ENCODE measurements around the gene TMUB1.

TMUB1 gene

DNA sequence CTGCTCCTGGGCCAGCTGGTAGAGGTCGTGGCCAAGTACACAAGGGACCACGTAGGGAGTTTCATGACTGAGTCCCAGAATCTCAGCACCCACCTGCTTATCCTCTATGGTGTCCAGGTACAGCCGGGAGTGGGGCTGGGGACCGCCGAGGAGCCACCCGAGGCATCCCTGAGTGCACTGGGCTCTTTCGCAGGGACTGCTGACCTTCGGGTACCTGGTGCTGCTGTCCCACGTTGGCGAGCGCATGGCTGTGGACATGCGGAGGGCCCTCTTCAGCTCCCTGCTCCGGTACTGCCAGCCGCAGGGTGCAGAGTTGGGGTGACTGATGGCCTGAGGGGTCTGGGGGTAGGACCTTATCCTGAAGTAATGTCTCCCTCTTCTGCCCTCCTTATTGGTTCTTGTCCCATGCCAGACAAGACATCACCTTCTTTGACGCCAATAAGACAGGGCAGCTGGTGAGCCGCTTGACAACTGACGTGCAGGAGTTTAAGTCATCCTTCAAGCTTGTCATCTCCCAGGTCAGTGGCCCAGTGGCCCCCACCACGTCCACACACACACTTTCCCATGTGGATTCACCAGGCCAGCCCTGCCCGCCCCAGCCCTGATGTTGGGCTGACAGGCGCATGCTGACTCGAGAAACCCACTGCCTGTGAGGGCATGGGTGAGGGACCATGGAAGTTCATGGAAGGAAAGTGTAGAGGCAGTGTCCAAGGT lies 48.8 kb downstream of the TMUB1 start:
- Mint-ChIP-seq H3K9me3 (no peaks in the 10 kb centered on the region), H3K4me3 (no peak overlapping the region), H3K36me3 (ENCODE audit: low read depth) (peaks cover 3% of the 10 kb centered on the region), H3K27ac (no peak overlapping the region), H3K27me3 (ENCODE audit: low read depth) (no peaks in the 10 kb centered on the region), H3K4me1 (peaks cover 9% of the 10 kb centered on the region)
- TF ChIP-seq, protein P1, sequence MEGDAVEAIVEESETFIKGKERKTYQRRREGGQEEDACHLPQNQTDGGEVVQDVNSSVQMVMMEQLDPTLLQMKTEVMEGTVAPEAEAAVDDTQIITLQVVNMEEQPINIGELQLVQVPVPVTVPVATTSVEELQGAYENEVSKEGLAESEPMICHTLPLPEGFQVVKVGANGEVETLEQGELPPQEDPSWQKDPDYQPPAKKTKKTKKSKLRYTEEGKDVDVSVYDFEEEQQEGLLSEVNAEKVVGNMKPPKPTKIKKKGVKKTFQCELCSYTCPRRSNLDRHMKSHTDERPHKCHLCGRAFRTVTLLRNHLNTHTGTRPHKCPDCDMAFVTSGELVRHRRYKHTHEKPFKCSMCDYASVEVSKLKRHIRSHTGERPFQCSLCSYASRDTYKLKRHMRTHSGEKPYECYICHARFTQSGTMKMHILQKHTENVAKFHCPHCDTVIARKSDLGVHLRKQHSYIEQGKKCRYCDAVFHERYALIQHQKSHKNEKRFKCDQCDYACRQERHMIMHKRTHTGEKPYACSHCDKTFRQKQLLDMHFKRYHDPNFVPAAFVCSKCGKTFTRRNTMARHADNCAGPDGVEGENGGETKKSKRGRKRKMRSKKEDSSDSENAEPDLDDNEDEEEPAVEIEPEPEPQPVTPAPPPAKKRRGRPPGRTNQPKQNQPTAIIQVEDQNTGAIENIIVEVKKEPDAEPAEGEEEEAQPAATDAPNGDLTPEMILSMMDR (IDR thresholded peaks at IDR 0.05; ENCODE audit: unreplicated experiment in 3 of 3) = no peak

DNA sequence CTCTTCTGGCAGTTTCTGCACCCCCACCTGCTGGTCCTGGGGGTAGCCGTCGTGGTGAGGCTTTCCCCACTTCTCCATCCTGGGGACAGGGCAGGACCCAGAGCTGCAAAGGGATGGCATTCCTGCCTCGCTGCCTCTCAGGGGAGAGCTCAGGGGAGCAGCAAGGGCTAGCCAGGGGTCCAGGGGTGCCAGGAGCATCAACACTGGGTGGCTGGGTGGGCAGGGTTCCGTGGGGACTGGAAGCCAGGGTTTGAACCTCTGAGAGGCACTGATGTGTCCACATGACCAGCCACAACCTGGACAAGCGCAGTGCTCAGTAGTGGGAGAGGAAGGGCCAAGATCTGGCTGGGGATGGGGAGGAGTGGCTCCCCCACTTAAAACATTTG lies 49.4 kb downstream of the TMUB1 start:
- no peaks in the 10 kb centered on the region for H3K27me3 Mint-ChIP-seq (ENCODE audit: low read depth)
- TF ChIP-seq, protein P1 (IDR thresholded peaks at IDR 0.05; ENCODE audit: unreplicated experiment in 3 of 3) = no peak
- no peak overlapping the region for H3K27ac Mint-ChIP-seq
- peaks cover 6% of the 10 kb centered on the region for H3K4me1 Mint-ChIP-seq
- H3K9me3 Mint-ChIP-seq = no peaks in the 10 kb centered on the region
- peaks cover 3% of the 10 kb centered on the region for H3K36me3 Mint-ChIP-seq (ENCODE audit: low read depth)
- H3K4me3 Mint-ChIP-seq = no peak overlapping the region

DNA sequence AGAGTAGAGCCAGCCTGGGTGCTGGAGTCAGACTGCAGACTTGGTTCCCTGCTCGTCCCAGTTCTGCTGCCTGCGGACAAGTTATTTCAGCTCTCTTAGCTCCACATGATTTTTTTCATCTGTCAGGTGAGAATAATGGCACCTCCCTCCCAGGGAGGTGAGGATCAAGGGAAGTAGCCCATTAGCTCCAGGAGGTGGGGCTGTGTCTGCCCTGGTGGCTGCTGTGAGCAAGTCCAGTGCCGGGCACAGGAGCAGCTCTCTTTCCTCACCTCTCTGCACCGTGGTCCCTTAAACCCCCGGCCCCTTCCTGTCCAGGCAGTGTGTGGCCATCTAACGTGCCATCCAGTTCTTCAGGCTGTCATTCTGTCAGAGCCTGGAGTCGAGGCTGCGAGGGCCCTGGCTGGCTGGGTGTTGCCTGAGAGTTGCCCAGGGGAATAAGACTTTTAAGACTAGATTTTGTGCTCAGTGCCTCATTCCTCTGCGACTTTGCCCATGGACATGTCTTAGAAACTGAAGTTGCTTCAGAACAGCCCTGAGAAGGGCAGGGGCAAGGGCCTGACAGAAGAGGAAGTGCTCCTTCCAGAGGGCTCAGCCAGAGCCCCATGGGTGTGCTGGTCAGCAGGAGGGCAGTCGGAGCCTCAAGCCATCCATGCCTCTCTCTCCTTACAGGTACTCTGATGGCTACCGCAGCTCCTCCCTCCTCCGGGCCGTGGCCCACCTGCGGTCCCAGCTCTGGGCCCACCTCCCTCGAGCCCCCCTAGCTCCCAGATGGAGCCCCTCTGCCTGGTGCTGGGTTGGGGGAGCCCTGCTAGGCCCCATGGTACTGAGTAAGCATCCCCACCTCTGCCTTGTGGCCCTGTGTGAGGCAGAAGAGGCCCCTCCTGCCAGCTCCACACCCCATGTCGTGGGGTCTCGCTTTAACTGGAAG lies 50.1 kb downstream of the TMUB1 start:
- Mint-ChIP-seq H3K4me3 (no peak overlapping the region), H3K27ac (no peak overlapping the region), H3K27me3 (ENCODE audit: low read depth) (no peaks in the 10 kb centered on the region), H3K9me3 (no peaks in the 10 kb centered on the region), H3K4me1 (peaks cover 7% of the 10 kb centered on the region), H3K36me3 (ENCODE audit: low read depth) (peaks cover 6% of the 10 kb centered on the region)
- TF ChIP-seq, protein P1 (IDR thresholded peaks at IDR 0.05; ENCODE audit: unreplicated experiment in 3 of 3) = no peak

All from nephron (organoid).